H9 (cell line): Measurements from ENCODE around the gene ABCA12. TPM values are rescaled to one million over a fixed set of nuclear protein-coding genes. Genes with fewer than 3 reads are reported as not detected.

Source experiments
- DNase-seq: peaks from one replicate; pipeline ENCODE4 v3.0.0-alpha.2; 2017
- H2AFZ ChIP-seq: one replicate; pipeline ENCODE4 v1.6.1; 2013; ENCODE audit warnings: mild to moderate bottlenecking, low read length, control low read depth, moderate library complexity
- H2AK5ac ChIP-seq: 2 replicates; pipeline ENCODE4 v1.6.1; 2013; ENCODE audit warnings: low read length, control low read depth, mixed read lengths; ENCODE audit not compliant: insufficient read length
- H2BK120ac ChIP-seq: one replicate; pipeline ENCODE4 v1.6.1; 2013; ENCODE audit warnings: low read depth, mild to moderate bottlenecking, low read length, control low read depth, inconsistent platforms; ENCODE audit not compliant: poor library complexity, severe bottlenecking
- H2BK12ac ChIP-seq: 2 replicates; pipeline ENCODE4 v1.6.1; 2013; ENCODE audit warnings: low read length, control low read depth, mixed read lengths, low read depth; ENCODE audit not compliant: insufficient read length
- H2BK15ac ChIP-seq: 2 replicates; pipeline ENCODE4 v1.6.1; 2013; ENCODE audit warnings: low read depth, low read length, control low read depth
- H2BK20ac ChIP-seq: one replicate; pipeline ENCODE4 v1.6.1; 2013; ENCODE audit warnings: low read depth, mild to moderate bottlenecking, low read length, control low read depth, inconsistent platforms; ENCODE audit not compliant: poor library complexity, severe bottlenecking
- H2BK5ac ChIP-seq: 2 replicates; pipeline ENCODE4 v1.6.1; 2013; ENCODE audit warnings: low read length, control low read depth, mixed read lengths; ENCODE audit not compliant: insufficient read length
- H3K14ac ChIP-seq: 2 replicates; pipeline ENCODE4 v1.6.1; 2013; ENCODE audit warnings: low read length, control low read depth; ENCODE audit not compliant: insufficient read depth
- H3K18ac ChIP-seq: 2 replicates; pipeline ENCODE4 v1.6.1; 2013; ENCODE audit warnings: low read depth, mild to moderate bottlenecking, mixed read lengths, low read length, control low read depth; ENCODE audit not compliant: insufficient read length
- H3K23ac ChIP-seq: 2 replicates; pipeline ENCODE4 v1.6.1; 2013; ENCODE audit warnings: low read length, control low read depth, mixed read lengths, low read depth; ENCODE audit not compliant: insufficient read length
- H3K23me2 ChIP-seq: 2 replicates; pipeline ENCODE4 v1.6.1; 2013; ENCODE audit warnings: low read depth, mild to moderate bottlenecking, mixed read lengths, low read length, control low read depth; ENCODE audit not compliant: insufficient read length, poor library complexity, severe bottlenecking
- H3K27ac ChIP-seq: 2 replicates; pipeline ENCODE4 v1.5.1; 2013; ENCODE audit warnings: low read length, control low read depth, mixed read lengths, low read depth; ENCODE audit not compliant: insufficient read length
- H3K27me3 ChIP-seq: 2 replicates; pipeline ENCODE4 v1.6.1; 2013; ENCODE audit warnings: low read length, control low read depth, inconsistent platforms; ENCODE audit not compliant: insufficient read depth
- H3K4ac ChIP-seq: 2 replicates; pipeline ENCODE4 v1.6.1; 2013; ENCODE audit warnings: low read depth, mild to moderate bottlenecking, control low read depth, inconsistent platforms, low read length, moderate library complexity
- H3K4me1 ChIP-seq: 2 replicates; pipeline ENCODE4 v1.6.1; 2013; ENCODE audit warnings: low read length, control low read depth, inconsistent platforms; ENCODE audit not compliant: insufficient read depth
- H3K4me2 ChIP-seq: 2 replicates; pipeline ENCODE4 v1.6.1; 2013; ENCODE audit warnings: low read length, control low read depth, mixed read lengths; ENCODE audit not compliant: insufficient read length, insufficient read depth
- H3K56ac ChIP-seq: 2 replicates; pipeline ENCODE4 v1.6.1; 2013; ENCODE audit warnings: low read depth, mild to moderate bottlenecking, mixed read lengths, low read length, control low read depth; ENCODE audit not compliant: insufficient read length
- H3K79me1 ChIP-seq: 2 replicates; pipeline ENCODE4 v1.6.1; 2013; ENCODE audit warnings: low read depth, mild to moderate bottlenecking, moderate library complexity, low read length, control low read depth, inconsistent platforms; ENCODE audit not compliant: insufficient read depth, poor library complexity, severe bottlenecking
- H3K79me2 ChIP-seq: 2 replicates; pipeline ENCODE4 v1.6.1; 2013; ENCODE audit warnings: low read length, control low read depth, inconsistent platforms; ENCODE audit not compliant: insufficient read depth
- H3K9ac ChIP-seq: 2 replicates; pipeline ENCODE4 v1.6.1; 2013; ENCODE audit warnings: low read length, control low read depth, mixed read lengths; ENCODE audit not compliant: insufficient read length; ENCODE audit errors: extremely low read depth
- H3K9me3 ChIP-seq: one replicate; pipeline ENCODE4 v1.6.1; 2013; ENCODE audit warnings: low read depth, low read length, inconsistent platforms; ENCODE audit not compliant: control insufficient read depth
- H3T11ph ChIP-seq: one replicate; pipeline ENCODE4 v1.6.1; 2013; ENCODE audit warnings: mild to moderate bottlenecking, low read length, control low read depth, inconsistent platforms
- H4K20me1 ChIP-seq: one replicate; pipeline ENCODE4 v1.6.1; 2013; ENCODE audit not compliant: control insufficient read depth, insufficient read length, insufficient read depth
- H4K5ac ChIP-seq: 2 replicates; pipeline ENCODE4 v1.6.1; 2013; ENCODE audit warnings: low read depth, mild to moderate bottlenecking, mixed read lengths, low read length, control low read depth; ENCODE audit not compliant: insufficient read length
- H4K8ac ChIP-seq: replicated peaks from 2 replicates; pipeline ENCODE4 v1.6.1; 2013; ENCODE audit warnings: low read length, control low read depth, mixed read lengths, low read depth; ENCODE audit not compliant: insufficient read length
- H4K91ac ChIP-seq: 2 replicates; pipeline ENCODE4 v1.6.1; 2013; ENCODE audit warnings: low read depth, mild to moderate bottlenecking, moderate library complexity, mixed read lengths, low read length, control low read depth; ENCODE audit not compliant: insufficient read length
- H3K27ac Mint-ChIP-seq, 3 experiments: 2 replicates in 2 of 3; 3 replicates in 1 of 3; pipeline ENCODE4 v1.8.0; 2020 to 2021; ENCODE audit warnings: mixed read lengths in 3 of 3, mild to moderate bottlenecking in 1 of 3, moderate library complexity in 1 of 3
- H3K27me3 Mint-ChIP-seq: 2 replicates; pipeline ENCODE4 v1.8.0; 2021; ENCODE audit warnings: low read depth, mild to moderate bottlenecking, moderate library complexity, mixed read lengths
- H3K36me3 Mint-ChIP-seq, 3 experiments: 2 replicates in 2 of 3; 3 replicates in 1 of 3; pipeline ENCODE4 v1.8.0; 2020 to 2021; ENCODE audit warnings: low read depth in 3 of 3, mixed read lengths in 3 of 3; ENCODE audit not compliant: insufficient read depth in 1 of 3
- H3K4me1 Mint-ChIP-seq, 2 experiments: 2 replicates each; pipeline ENCODE4 v1.8.0; 2020; ENCODE audit warnings: mixed read lengths in 2 of 2
- H3K4me3 Mint-ChIP-seq, 2 experiments: 2 replicates in 1 of 2; 3 replicates in 1 of 2; pipeline ENCODE4 v1.8.0; 2020 to 2021; ENCODE audit warnings: mild to moderate bottlenecking in 2 of 2, mixed read lengths in 2 of 2, moderate library complexity in 1 of 2
- H3K9me3 Mint-ChIP-seq, 2 experiments: 2 replicates in 1 of 2; 3 replicates in 1 of 2; pipeline ENCODE4 v1.8.0; 2020; ENCODE audit warnings: mild to moderate bottlenecking in 2 of 2, mixed read lengths in 2 of 2, moderate library complexity in 1 of 2
- CTCF ChIP-seq: fragments of 200-600 bp; sonication (generic); conservative IDR thresholded peaks from 3 replicates; pipeline ENCODE4 v1.8.0; 2021; ENCODE audit warnings: antibody characterized with exemption, mild to moderate bottlenecking
- WGBS: extraction: QIAGEN DNeasy Blood & Tissue Kit; methylation state at CpG from one replicate; pipeline ENCODE4 v1.1.7; 2013; ENCODE audit warnings: missing lambda C conversion rate, low lambda C conversion rate, mixed read lengths; ENCODE audit not compliant: insufficient read length; ENCODE audit errors: extremely low coverage; 5-methylcytosine and 5-hydroxymethylcytosine counted together
- total RNA-seq: library from RNA; stranded (reverse); gene quantifications from 2 replicates; pipeline ENCODE4 v1.2.1, GENCODE V29; 2021

Gene ABCA12
- total RNA-seq, 1 experiment from 2014 or later: not detected

- Histone ChIP-seq H3K9ac (no peak overlapping the region), H2AK5ac (no peak overlapping the region), H3K9me3 (no peaks in the 10 kb centered on the region), H3K79me1 (no peaks in the 10 kb centered on the region), H2BK15ac (no peak overlapping the region), H3K23ac (no peak overlapping the region), H4K8ac (no peak overlapping the region), H2AFZ (no peak overlapping the region), H3T11ph (no peak overlapping the region), H4K5ac (no peak overlapping the region), H3K4me1 (no peaks in the 10 kb centered on the region), H3K14ac (no peak overlapping the region), H2BK12ac (no peak overlapping the region), H3K79me2 (no peaks in the 10 kb centered on the region), H2BK5ac (no peak overlapping the region), H3K27me3 (no peaks in the 10 kb centered on the region), H3K27ac (no peak overlapping the region), H4K20me1 (no peaks in the 10 kb centered on the region), H3K4ac (no peak overlapping the region), H3K23me2 (no peaks in the 10 kb centered on the region), H3K4me2 (no peak overlapping the region), H3K56ac (no peak overlapping the region), H2BK120ac (no peak overlapping the region), H4K91ac (no peak overlapping the region), H2BK20ac (no peak overlapping the region), H3K18ac (no peak overlapping the region)
- Mint-ChIP-seq H3K9me3 (no peaks in the 10 kb centered on the region), H3K4me3 (no peak overlapping the region), H3K27ac (no peak overlapping the region), H3K36me3 (no peaks in the 10 kb centered on the region), H3K4me1 (peaks cover 0 to 10% of the 10 kb centered on the region in 2 experiments; a peak in 2 of 4 replicates), H3K27me3 (no peaks in the 10 kb centered on the region)
- TF ChIP-seq CTCF: no peak
- no peak for DNase-seq
- WGBS: no CpG with 5 or more reads among the region's 2 CpGs
Observed at GRCh38 chr2:214889301-214889700, 249.1 kb downstream of the ABCA12 start.
